GM12872 (cell line): Measurements from ENCODE around the gene HNRNPC.

Source experiments
- CTCF ChIP-seq: IDR thresholded peaks from 3 replicates; pipeline ENCODE4 v1.5.1; 2011; ENCODE audit warnings: low read depth, mild to moderate bottlenecking, low read length, moderate library complexity; ENCODE audit not compliant: insufficient read depth

The HNRNPC gene

DNA sequence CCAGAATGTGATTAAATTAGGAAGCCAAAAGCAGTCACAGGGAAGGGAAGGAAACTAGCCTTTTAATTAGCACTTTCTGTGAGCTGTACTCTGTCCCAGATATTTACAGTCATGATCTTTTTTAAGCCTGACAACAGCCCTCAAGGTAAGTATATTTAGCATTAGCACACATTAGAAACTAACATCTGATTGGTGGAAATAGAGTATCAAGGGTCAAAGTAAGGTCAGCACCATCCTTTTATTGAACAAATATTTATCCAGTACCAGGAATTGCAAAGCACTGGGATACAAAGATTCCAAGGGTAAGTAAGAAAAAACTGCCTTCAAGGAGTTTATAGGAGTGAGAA, 38.9 kb upstream of the HNRNPC start:
- TF ChIP-seq CTCF = no peak

DNA sequence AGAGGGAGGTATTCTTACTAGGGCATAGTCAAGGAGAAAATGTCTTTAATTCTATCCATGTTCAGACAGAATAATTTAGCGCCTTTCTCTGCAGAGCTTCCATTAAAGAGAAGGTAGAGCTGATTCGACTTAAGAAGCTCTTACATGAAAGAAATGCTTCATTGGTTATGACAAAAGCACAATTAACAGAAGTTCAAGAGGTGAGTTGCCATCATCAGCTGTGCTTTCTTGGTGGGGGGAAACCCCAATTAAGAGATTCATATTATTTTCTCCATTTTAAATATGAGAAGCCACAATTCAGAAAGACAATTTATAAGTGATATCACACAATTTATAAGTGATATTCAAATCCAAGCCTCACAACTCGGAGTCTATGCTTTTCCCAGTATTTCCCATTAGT, 38.4 kb upstream of the HNRNPC start:
- TF ChIP-seq CTCF = no peak

DNA sequence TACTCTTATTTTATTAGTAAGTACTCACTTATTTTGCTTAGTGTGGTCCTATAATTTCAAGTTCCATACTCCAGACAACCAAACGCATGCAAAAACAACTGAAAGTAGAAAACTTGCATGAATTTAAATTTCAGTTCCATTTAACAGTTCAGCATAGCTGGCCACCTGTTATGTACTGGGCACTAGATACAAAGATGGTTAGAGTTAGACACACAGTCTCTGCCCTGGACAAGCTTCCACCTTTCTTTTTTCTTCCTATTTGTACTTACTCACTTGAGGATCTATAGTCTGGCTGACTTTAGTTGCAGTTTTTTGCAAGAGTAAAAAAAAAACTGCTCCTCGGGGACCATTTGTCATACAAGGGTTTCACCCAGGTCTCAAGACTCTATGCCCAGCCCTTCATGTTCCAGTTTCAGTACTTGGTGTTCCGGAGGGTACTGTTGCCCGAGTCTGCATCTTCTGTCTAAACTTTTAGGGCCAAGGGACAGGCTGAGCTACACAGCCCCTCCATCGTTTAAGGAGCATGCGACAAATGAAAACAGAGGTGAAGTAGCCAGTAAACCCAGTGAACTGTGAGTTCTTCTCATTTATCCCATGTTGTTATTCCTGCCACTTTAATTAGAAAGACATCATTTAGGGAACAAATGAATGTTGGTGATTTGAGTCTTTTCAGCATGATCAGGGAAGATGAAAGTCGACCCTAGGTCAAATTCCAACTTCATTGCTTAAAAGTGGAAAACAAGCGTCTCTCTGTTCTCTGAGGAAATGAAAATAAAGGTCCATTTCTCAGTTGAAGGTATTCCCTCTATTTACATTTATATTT, 33.0 kb upstream of the HNRNPC start:
- TF ChIP-seq CTCF = no peak

- no peak for TF ChIP-seq CTCF
Observed at GRCh38 chr14:21300892-21301291, 31.6 kb upstream of the HNRNPC start.

DNA sequence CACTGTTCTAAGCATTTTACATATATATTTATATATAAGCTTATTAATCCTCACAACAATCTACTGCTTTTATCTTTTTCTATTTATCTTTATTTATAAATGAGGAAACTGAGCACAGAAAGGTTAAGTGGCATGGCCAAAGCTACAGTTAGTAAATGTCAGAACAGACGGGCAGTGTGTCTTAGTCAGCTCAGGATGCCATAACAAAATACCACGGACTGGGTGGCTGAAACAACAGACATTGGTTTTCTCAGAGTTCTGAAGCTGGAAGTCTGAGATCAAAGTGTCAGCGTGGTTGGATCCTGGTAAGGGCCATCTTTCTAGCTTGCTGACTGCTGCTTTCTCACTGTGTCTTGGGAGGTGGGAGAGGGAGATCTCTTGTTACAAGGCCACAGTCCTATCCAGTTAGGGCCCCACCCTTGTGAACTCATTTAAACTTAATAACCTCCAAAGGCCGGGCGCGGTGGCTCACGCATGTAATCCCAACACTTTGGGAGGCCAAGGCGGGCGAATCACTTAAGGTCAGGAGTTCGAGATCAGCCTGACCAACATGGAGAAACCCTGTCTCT, 30.4 kb upstream of the HNRNPC start:
- no peak for TF ChIP-seq CTCF

GRCh38 chr14:21298358-21298757, 29.1 kb upstream of the HNRNPC start:
- no peak for TF ChIP-seq CTCF

GRCh38 chr14:21287168-21287567, 17.9 kb upstream of the HNRNPC start:
- no peak for TF ChIP-seq CTCF
